Liver (tissue), 9 donors: Measurements from ENCODE around the gene RAD50. TPM values are rescaled to one million over a fixed set of nuclear protein-coding genes. Genes with fewer than 3 reads are reported as not detected.

ENCODE experiments used
- DNase-seq: peaks from one replicate; pipeline ENCODE4 v3.0.0-alpha.2; 2017; ENCODE audit warnings: low spot score
- H3K27ac ChIP-seq, 2 donors: one replicate each; pipeline ENCODE4 v1.7.0; 2013; ENCODE audit warnings: inconsistent platforms in 2 of 2, low read length in 2 of 2, control low read depth in 1 of 2, low read depth in 1 of 2, mild to moderate bottlenecking in 1 of 2
- H3K27me3 ChIP-seq, 4 donors: one replicate each; pipeline versions ENCODE4 v1.6.1 to v1.7.0; 2013; ENCODE audit warnings: low read length in 3 of 4, inconsistent platforms in 1 of 4, mild to moderate bottlenecking in 1 of 4, moderate library complexity in 1 of 4; ENCODE audit not compliant: control insufficient read depth in 4 of 4, insufficient read depth in 4 of 4
- H3K36me3 ChIP-seq, 4 donors: one replicate each; pipeline versions ENCODE4 v1.6.1 to v1.7.0; 2013; ENCODE audit warnings: low read length in 3 of 4, mild to moderate bottlenecking in 3 of 4, low read depth in 1 of 4, moderate library complexity in 1 of 4; ENCODE audit not compliant: control insufficient read depth in 4 of 4, insufficient read depth in 3 of 4
- H3K4me1 ChIP-seq, 4 donors: one replicate each; pipeline versions ENCODE4 v1.6.1 to v1.7.0; 2013; ENCODE audit warnings: low read length in 3 of 4, mild to moderate bottlenecking in 3 of 4, moderate library complexity in 1 of 4; ENCODE audit not compliant: control insufficient read depth in 4 of 4, insufficient read depth in 4 of 4
- H3K4me3 ChIP-seq, 3 donors: one replicate each; pipeline versions ENCODE4 v1.6.1 to v1.7.0; 2013; ENCODE audit warnings: low read length in 3 of 3, control low read depth in 1 of 3, low read depth in 1 of 3, mild to moderate bottlenecking in 1 of 3
- H3K9ac ChIP-seq, 2 donors: one replicate each; pipeline ENCODE4 v1.7.0; 2013; ENCODE audit warnings: low read length in 2 of 2, mild to moderate bottlenecking in 2 of 2, moderate library complexity in 2 of 2, control low read depth in 1 of 2, low read depth in 1 of 2
- H3K9me3 ChIP-seq, 4 donors: one replicate each; pipeline versions ENCODE4 v1.6.1 to v1.7.0; 2013; ENCODE audit warnings: low read length in 3 of 4; ENCODE audit not compliant: control insufficient read depth in 4 of 4
- ATF3 ChIP-seq: IDR thresholded peaks from 2 replicates; pipeline ENCODE4 v1.6.1; 2016; ENCODE audit warnings: antibody characterized with exemption
- EGR1 ChIP-seq, 2 donors: IDR thresholded peaks; 2 replicates each; pipeline ENCODE4 v1.6.1; 2016 to 2018; ENCODE audit warnings: antibody characterized with exemption in 2 of 2, low read depth in 2 of 2
- FOXA1 ChIP-seq: IDR thresholded peaks from 2 replicates; pipeline ENCODE4 v1.6.1; 2016; ENCODE audit warnings: antibody characterized with exemption
- FOXA2 ChIP-seq: IDR thresholded peaks from 2 replicates; pipeline ENCODE4 v1.6.1; 2016; ENCODE audit warnings: antibody characterized with exemption
- GABPA ChIP-seq, 2 donors: IDR thresholded peaks in 1 of 2; conservative IDR thresholded peaks in 1 of 2; 2 replicates each; pipeline ENCODE4 v1.6.1; 2016; ENCODE audit warnings: antibody characterized with exemption in 2 of 2, mild to moderate bottlenecking in 1 of 2, moderate library complexity in 1 of 2
- HNF4A ChIP-seq, 2 donors: conservative IDR thresholded peaks; 2 replicates each; pipeline ENCODE4 v1.6.1; 2016; ENCODE audit warnings: antibody characterized with exemption in 2 of 2, mild to moderate bottlenecking in 2 of 2
- HNF4G ChIP-seq: IDR thresholded peaks from 2 replicates; pipeline ENCODE4 v1.6.1; 2016; ENCODE audit warnings: antibody characterized with exemption
- JUND ChIP-seq, 2 donors: IDR thresholded peaks; 2 replicates each; pipeline ENCODE4 v1.6.1; 2016; ENCODE audit warnings: antibody characterized with exemption in 2 of 2
- MAX ChIP-seq: IDR thresholded peaks from 2 replicates; pipeline ENCODE4 v1.6.1; 2016; ENCODE audit warnings: antibody characterized with exemption
- NR2F2 ChIP-seq: IDR thresholded peaks from 2 replicates; pipeline ENCODE4 v1.6.1; 2016; ENCODE audit warnings: antibody characterized with exemption
- RAD21 ChIP-seq, 2 donors: IDR thresholded peaks; 2 replicates each; pipeline ENCODE4 v1.6.1; 2016; ENCODE audit warnings: antibody characterized with exemption in 2 of 2, mild to moderate bottlenecking in 2 of 2
- REST ChIP-seq: IDR thresholded peaks from 2 replicates; pipeline ENCODE4 v1.6.1; 2016; ENCODE audit warnings: antibody characterized with exemption, mild to moderate bottlenecking
- RXRA ChIP-seq, 2 donors: IDR thresholded peaks; 2 replicates each; pipeline ENCODE4 v1.6.1; 2017 to 2018; ENCODE audit warnings: antibody characterized with exemption in 2 of 2, mild to moderate bottlenecking in 1 of 2
- SP1 ChIP-seq: IDR thresholded peaks from 2 replicates; pipeline ENCODE4 v1.6.1; 2018; ENCODE audit warnings: antibody characterized with exemption, mild to moderate bottlenecking
- TAF1 ChIP-seq: conservative IDR thresholded peaks from 2 replicates; pipeline ENCODE4 v1.6.1; 2016; ENCODE audit warnings: antibody characterized with exemption, mild to moderate bottlenecking
- YY1 ChIP-seq: IDR thresholded peaks from 2 replicates; pipeline ENCODE4 v1.6.1; 2016; ENCODE audit warnings: antibody characterized with exemption, mild to moderate bottlenecking
- ZBTB33 ChIP-seq: IDR thresholded peaks from 2 replicates; pipeline ENCODE4 v1.6.1; 2016; ENCODE audit warnings: antibody characterized with exemption
- WGBS: extraction: QIAGEN DNeasy Blood & Tissue Kit; methylation state at CpG from one replicate; pipeline ENCODE4 v1.1.7; 2013; 5-methylcytosine and 5-hydroxymethylcytosine counted together
- polyA plus RNA-seq, 2 donors: library from polyadenylated mRNA; stranded (reverse) in 1 of 2; unstranded in 1 of 2; fragments of 200-250 nt in 1 of 2; fragments of >200 nt in 1 of 2; fragmentation: Nextera tagmentation in 1 of 2; extraction: Ambion mirVana in 1 of 2; gene quantifications; one replicate each; pipeline versions ENCODE4 v1.2.1 to v1.2.3, GENCODE V29; 2013 to 2015
- total RNA-seq, 2 donors: library from RNA; depleted of rRNA; stranded (reverse); fragments of >200 nt; gene quantifications; one replicate each; pipeline ENCODE4 v1.2.3, GENCODE V29; 2014
- TF ChIP-seq, protein P1 (sequence below): fragments of 150-350 bp; IDR thresholded peaks from 2 replicates; pipeline ENCODE4 v1.5.1; 2017; ENCODE audit warnings: improper control_type of control experiment, low read depth, low read length; ENCODE audit not compliant: missing input control
- donor health status: healthy.
- donor health status: healthy.
- donor health status: healthy.
- donor health status: healthy.
- donor health status: healthy.

Gene RAD50
- total and polyA plus RNA-seq, 4 donors: 6.1 to 18.7 (median 14.9) TPM

DNA sequence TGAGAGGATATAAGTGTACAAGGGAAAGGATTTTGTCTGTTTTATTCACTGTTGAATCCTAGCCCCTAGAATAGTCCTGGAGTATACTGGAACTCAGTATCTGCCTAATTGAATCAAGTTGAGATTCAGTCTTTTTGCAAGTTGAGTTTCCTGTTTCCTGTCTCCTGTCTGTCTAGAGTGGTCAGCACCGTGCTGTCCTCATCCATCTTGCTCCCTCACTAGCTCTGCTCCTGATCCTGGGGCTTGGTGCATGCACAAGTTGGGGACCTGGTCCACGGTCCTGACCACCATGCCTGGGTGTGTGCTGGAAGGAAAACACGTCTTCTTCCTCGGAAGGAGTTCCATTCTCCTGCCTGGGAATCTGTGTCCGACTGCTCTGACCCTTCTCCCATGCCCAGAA, 16.6 kb upstream of the RAD50 start:
- no peak for TF ChIP-seq FOXA2
- no peak for TF ChIP-seq RAD21 (IDR thresholded peaks at IDR 0.05)
- no peak for TF ChIP-seq REST
- TF ChIP-seq HNF4G: no peak
- TF ChIP-seq ATF3: no peak
- no peak for TF ChIP-seq TAF1
- TF ChIP-seq ZBTB33: no peak
- TF ChIP-seq RXRA (IDR thresholded peaks at IDR 0.05): no peak
- no peak for TF ChIP-seq GABPA (IDR thresholded peaks at IDR 0.05 in 1 of 2, conservative IDR thresholded peaks at IDR 0.05 in 1 of 2)
- TF ChIP-seq NR2F2: no peak
- no peak for TF ChIP-seq SP1
- no peak for TF ChIP-seq EGR1 (IDR thresholded peaks at IDR 0.05; ENCODE audit: low read depth in 2 of 2)
- no peak for TF ChIP-seq FOXA1
- TF ChIP-seq, protein P1, sequence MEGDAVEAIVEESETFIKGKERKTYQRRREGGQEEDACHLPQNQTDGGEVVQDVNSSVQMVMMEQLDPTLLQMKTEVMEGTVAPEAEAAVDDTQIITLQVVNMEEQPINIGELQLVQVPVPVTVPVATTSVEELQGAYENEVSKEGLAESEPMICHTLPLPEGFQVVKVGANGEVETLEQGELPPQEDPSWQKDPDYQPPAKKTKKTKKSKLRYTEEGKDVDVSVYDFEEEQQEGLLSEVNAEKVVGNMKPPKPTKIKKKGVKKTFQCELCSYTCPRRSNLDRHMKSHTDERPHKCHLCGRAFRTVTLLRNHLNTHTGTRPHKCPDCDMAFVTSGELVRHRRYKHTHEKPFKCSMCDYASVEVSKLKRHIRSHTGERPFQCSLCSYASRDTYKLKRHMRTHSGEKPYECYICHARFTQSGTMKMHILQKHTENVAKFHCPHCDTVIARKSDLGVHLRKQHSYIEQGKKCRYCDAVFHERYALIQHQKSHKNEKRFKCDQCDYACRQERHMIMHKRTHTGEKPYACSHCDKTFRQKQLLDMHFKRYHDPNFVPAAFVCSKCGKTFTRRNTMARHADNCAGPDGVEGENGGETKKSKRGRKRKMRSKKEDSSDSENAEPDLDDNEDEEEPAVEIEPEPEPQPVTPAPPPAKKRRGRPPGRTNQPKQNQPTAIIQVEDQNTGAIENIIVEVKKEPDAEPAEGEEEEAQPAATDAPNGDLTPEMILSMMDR: no peak
- no peak for TF ChIP-seq MAX
- TF ChIP-seq HNF4A (conservative IDR thresholded peaks at IDR 0.05): no peak
- TF ChIP-seq YY1: no peak
- TF ChIP-seq JUND (IDR thresholded peaks at IDR 0.05): no peak
- no peak overlapping the region for H3K9ac ChIP-seq
- no peak for DNase-seq
- no peak overlapping the region for H3K4me3 ChIP-seq
- no peaks in the 10 kb centered on the region for H3K4me1 ChIP-seq
- no peaks in the 10 kb centered on the region for H3K9me3 ChIP-seq
- H3K27me3 ChIP-seq: no peaks in the 10 kb centered on the region
- H3K36me3 ChIP-seq: no peaks in the 10 kb centered on the region
- WGBS: 82% methylated on average over 5 of the region's 5 CpGs
- H3K27ac ChIP-seq: no peak overlapping the region
